ENCODE measurements around the gene MCM3AP.

MCM3AP gene

GRCh38 chr21:46218906-46219590 is 66.4 kb downstream of the MCM3AP start:
- FAIRE-seq (no peak), DNase-seq (ENCODE audit: low spot score) (no peak)

- FAIRE-seq: no peak
- no peak for DNase-seq (ENCODE audit: low spot score)
These were observed 67.8 kb downstream of the MCM3AP start for GRCh38 chr21:46217511-46218196.

- FAIRE-seq: no peak
- DNase-seq (ENCODE audit: low spot score): no peak
These were observed 69.2 kb downstream of the MCM3AP start for GRCh38 chr21:46216132-46216747.

- DNase-seq (ENCODE audit: low spot score) (no peak), FAIRE-seq (no peak)
These were observed 69.8 kb downstream of the MCM3AP start for GRCh38 chr21:46215436-46216131.

GRCh38 chr21:46214478-46215340 is 70.7 kb downstream of the MCM3AP start:
- DNase-seq (ENCODE audit: low spot score) (no peak), FAIRE-seq (no peak)

GRCh38 chr21:46213620-46214286 is 71.7 kb downstream of the MCM3AP start:
- DNase-seq (ENCODE audit: low spot score) (no peak), FAIRE-seq (no peak)

- FAIRE-seq (no peak), DNase-seq (ENCODE audit: low spot score) (no peak)
These were observed 72.5 kb downstream of the MCM3AP start for GRCh38 chr21:46212721-46213484.

GRCh38 chr21:46211786-46212720 is 73.4 kb downstream of the MCM3AP start:
- no peak for DNase-seq (ENCODE audit: low spot score)
- no peak for FAIRE-seq

- DNase-seq (ENCODE audit: low spot score) (no peak), FAIRE-seq (no peak)
These were observed 74.0 kb downstream of the MCM3AP start for GRCh38 chr21:46211376-46211775.

GRCh38 chr21:46210378-46211136 is 74.9 kb downstream of the MCM3AP start:
- DNase-seq (ENCODE audit: low spot score) (no peak), FAIRE-seq (no peak)

- DNase-seq (ENCODE audit: low spot score): no peak
- no peak for FAIRE-seq
These were observed 76.4 kb downstream of the MCM3AP start for GRCh38 chr21:46208761-46209721.

GRCh38 chr21:46207920-46208591 is 77.4 kb downstream of the MCM3AP start:
- DNase-seq (ENCODE audit: low spot score): no peak
- no peak for FAIRE-seq

- DNase-seq (ENCODE audit: low spot score): no peak
These were observed 78.1 kb downstream of the MCM3AP start for GRCh38 chr21:46207006-46207919.

GRCh38 chr21:46206163-46207005 is 79.0 kb downstream of the MCM3AP start:
- no peak for DNase-seq (ENCODE audit: low spot score)
- FAIRE-seq: no peak

More at GRCh38 chr21:46207006-46207919, 78.1 kb downstream of the MCM3AP start:
- no peak for FAIRE-seq
